AG10803 (cell line): Measurements from ENCODE around the gene ACYP2.

Experiments
- DNase-seq: peaks from one replicate; pipeline ENCODE4 v3.0.0; 2010; ENCODE audit warnings: low read depth
- H3K4me3 ChIP-seq: 2 replicates; pipeline ENCODE4 v1.5.1; 2011; ENCODE audit warnings: mild to moderate bottlenecking, low read length, control low read depth
- CTCF ChIP-seq: conservative IDR thresholded peaks from 2 replicates; pipeline ENCODE4 v1.5.1; 2011; ENCODE audit warnings: mild to moderate bottlenecking, low read length, control low read depth, inconsistent platforms

Gene ACYP2

GRCh38 chr2:54207666-54208195 is 92.3 kb downstream of the ACYP2 start:
- TF ChIP-seq CTCF, result no peak
- H3K4me3 ChIP-seq, result no peak overlapping the region
- DNase-seq, result no peak

- peak; percentile 74 for DNase-seq
- no peak for TF ChIP-seq CTCF
- H3K4me3 ChIP-seq, result no peak overlapping the region
Measured at GRCh38 chr2:54208364-54209240, 93.2 kb downstream of the ACYP2 start.

GRCh38 chr2:54209379-54209778 is 94.0 kb downstream of the ACYP2 start:
- TF ChIP-seq CTCF, result no peak
- no peak overlapping the region for H3K4me3 ChIP-seq
- peak; percentile 12 for DNase-seq

- peak; percentile 95 for DNase-seq
Measured at GRCh38 chr2:54212456-54212855, 97.0 kb downstream of the ACYP2 start.

GRCh38 chr2:54213082-54213481 is 97.7 kb downstream of the ACYP2 start:
- no peak for DNase-seq
- TF ChIP-seq CTCF, result no peak
- H3K4me3 ChIP-seq, result no peak overlapping the region

More at GRCh38 chr2:54212456-54212855, 97.0 kb downstream of the ACYP2 start:
- TF ChIP-seq CTCF, result no peak
- no peak overlapping the region for H3K4me3 ChIP-seq

- TF ChIP-seq CTCF, result no peak
- no peak for DNase-seq
- H3K4me3 ChIP-seq, result no peak overlapping the region
Measured at GRCh38 chr2:54224997-54225396, 109.6 kb downstream of the ACYP2 start.

GRCh38 chr2:54226260-54226659 is 110.8 kb downstream of the ACYP2 start:
- no peak for TF ChIP-seq CTCF
- DNase-seq, result no peak
- no peak overlapping the region for H3K4me3 ChIP-seq
